Measurements from ENCODE around the gene TXNRD1. TPM values are rescaled to one million over a fixed set of nuclear protein-coding genes. Genes with fewer than 3 reads are reported as not detected.

Gene TXNRD1
- total RNA-seq, 1 donor from 2014 or later = 105 TPM

DNA sequence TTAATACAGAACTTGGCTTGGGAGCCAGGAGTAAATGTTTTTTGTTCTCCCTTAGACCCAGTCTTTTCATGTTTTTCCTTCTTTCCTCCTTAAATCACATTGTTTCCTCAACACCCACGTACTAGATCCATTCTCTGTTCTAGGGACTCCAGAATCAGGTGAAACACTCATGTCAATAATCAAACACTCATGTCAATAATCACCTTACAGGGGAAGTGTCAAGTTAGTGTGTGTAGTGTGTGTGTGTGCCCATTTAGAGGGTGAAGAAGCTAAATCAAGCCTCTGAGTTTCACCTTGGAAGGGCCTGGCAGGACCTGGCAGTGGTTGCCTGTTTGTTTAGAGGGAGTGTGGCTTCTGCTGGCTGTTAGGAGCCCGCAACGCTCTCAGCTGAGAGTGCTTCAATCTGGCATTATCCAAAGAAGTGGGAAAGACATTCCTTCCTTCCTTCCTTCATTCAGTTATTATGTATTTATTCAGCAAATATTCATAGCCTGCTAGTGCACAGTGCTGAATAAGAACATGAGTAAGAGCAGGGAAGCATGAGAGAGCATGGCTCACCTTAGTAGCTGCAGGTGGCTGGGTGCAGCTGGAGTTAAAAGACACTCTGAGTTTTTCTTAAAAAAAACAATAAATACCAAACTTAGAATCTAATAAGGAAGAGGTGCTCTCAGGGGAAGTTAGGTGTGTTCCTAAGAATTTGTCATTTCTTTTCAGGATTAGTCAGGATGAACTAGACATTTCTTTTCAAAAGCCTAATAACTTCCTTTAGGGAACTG, 70.3 kb downstream of the TXNRD1 start:
- H3K27me3 Mint-ChIP-seq (ENCODE audit: unreplicated experiment) = peaks cover 10% of the 10 kb centered on the region
- H3K27ac Mint-ChIP-seq (ENCODE audit: unreplicated experiment) = peak overlapping the region; percentile 98
- no peak for TF ChIP-seq CTCF (IDR thresholded peaks at IDR 0.05; ENCODE audit: unreplicated experiment)
- no peaks in the 10 kb centered on the region for H3K9me3 Mint-ChIP-seq (ENCODE audit: unreplicated experiment)
- no peak for DNase-seq (ENCODE audit: low spot score)
- peak overlapping the region; percentile 98 for H3K4me3 Mint-ChIP-seq (ENCODE audit: unreplicated experiment)
- peaks cover 4% of the 10 kb centered on the region for H3K36me3 Mint-ChIP-seq (ENCODE audit: low read depth, unreplicated experiment)
- peaks cover 23% of the 10 kb centered on the region for H3K4me1 Mint-ChIP-seq (ENCODE audit: unreplicated experiment)

GRCh38 chr12:104286516-104287482, 71.2 kb downstream of the TXNRD1 start:
- H3K9me3 Mint-ChIP-seq (ENCODE audit: unreplicated experiment) = no peaks in the 10 kb centered on the region
- peak; percentile 79 for DNase-seq (ENCODE audit: low spot score)
- H3K27ac Mint-ChIP-seq (ENCODE audit: unreplicated experiment) = peak overlapping the region; percentile 98
- peaks cover 4% of the 10 kb centered on the region for H3K36me3 Mint-ChIP-seq (ENCODE audit: low read depth, unreplicated experiment)
- H3K4me1 Mint-ChIP-seq (ENCODE audit: unreplicated experiment) = peaks cover 23% of the 10 kb centered on the region
- peak overlapping the region; percentile 98 for H3K4me3 Mint-ChIP-seq (ENCODE audit: unreplicated experiment)
- peaks cover 10% of the 10 kb centered on the region for H3K27me3 Mint-ChIP-seq (ENCODE audit: unreplicated experiment)
- no peak for TF ChIP-seq CTCF (IDR thresholded peaks at IDR 0.05; ENCODE audit: unreplicated experiment)

DNA sequence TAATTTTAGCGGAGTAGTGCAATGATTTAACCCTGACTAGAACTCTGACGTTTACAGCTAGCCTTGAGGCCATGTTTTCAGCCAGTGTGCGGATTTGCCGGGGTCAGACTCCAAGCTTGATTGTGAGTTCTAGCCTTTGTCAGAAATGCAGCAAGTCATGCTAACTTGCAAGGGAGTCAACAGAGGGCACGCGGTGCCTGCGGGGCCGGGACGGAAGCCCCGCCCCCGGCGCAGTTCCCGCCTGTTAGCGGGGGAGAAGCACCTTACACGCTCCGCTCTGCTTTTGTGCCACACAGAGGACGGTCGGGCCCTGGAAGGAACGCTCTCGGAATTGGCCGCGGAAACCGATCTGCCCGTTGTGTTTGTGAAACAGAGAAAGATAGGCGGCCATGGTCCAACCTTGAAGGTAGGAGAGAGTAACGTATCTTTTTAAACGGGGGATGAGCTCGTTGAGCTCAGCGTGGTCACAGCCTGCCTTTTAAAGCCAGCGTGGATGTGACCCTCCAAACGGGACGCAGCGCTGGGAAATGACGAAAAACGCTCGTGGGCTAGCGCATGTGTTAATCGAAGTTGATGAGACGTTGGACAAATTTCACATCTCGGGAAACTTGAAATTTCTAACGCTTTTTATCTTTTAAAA, 73.2 kb downstream of the TXNRD1 start:
- DNase-seq (ENCODE audit: low spot score) = peak; percentile 79
- no peak for TF ChIP-seq CTCF (IDR thresholded peaks at IDR 0.05; ENCODE audit: unreplicated experiment)
- no peaks in the 10 kb centered on the region for H3K9me3 Mint-ChIP-seq (ENCODE audit: unreplicated experiment)
- H3K4me3 Mint-ChIP-seq (ENCODE audit: unreplicated experiment) = peak overlapping the region; percentile 98
- H3K27ac Mint-ChIP-seq (ENCODE audit: unreplicated experiment) = peak overlapping the region; percentile 98
- H3K36me3 Mint-ChIP-seq (ENCODE audit: low read depth, unreplicated experiment) = peaks cover 16% of the 10 kb centered on the region
- H3K27me3 Mint-ChIP-seq (ENCODE audit: unreplicated experiment) = peaks cover 9% of the 10 kb centered on the region
- peaks cover 33% of the 10 kb centered on the region for H3K4me1 Mint-ChIP-seq (ENCODE audit: unreplicated experiment)

- Mint-ChIP-seq H3K9me3 (ENCODE audit: unreplicated experiment) (no peaks in the 10 kb centered on the region), H3K36me3 (ENCODE audit: low read depth, unreplicated experiment) (peaks cover 19% of the 10 kb centered on the region), H3K27me3 (ENCODE audit: unreplicated experiment) (peaks cover 10% of the 10 kb centered on the region), H3K27ac (ENCODE audit: unreplicated experiment) (no peak overlapping the region), H3K4me3 (ENCODE audit: unreplicated experiment) (no peak overlapping the region), H3K4me1 (ENCODE audit: unreplicated experiment) (peaks cover 33% of the 10 kb centered on the region)
- TF ChIP-seq CTCF (IDR thresholded peaks at IDR 0.05; ENCODE audit: unreplicated experiment) = no peak
- DNase-seq (ENCODE audit: low spot score) = no peak
These were observed 74.7 kb downstream of the TXNRD1 start for GRCh38 chr12:104290320-104290719.
